Endodermal cell (in vitro differentiated cells): ENCODE results near the gene SLC35B3. TPM values are rescaled to one million over a fixed set of nuclear protein-coding genes. Genes with fewer than 3 reads are reported as not detected.

ENCODE experiments used
- DNase-seq: peaks from one replicate; pipeline ENCODE4 v3.0.0-alpha.2; 2017
- H3K27ac ChIP-seq: 2 replicates; pipeline ENCODE4 v1.5.1; 2013; ENCODE audit warnings: mild to moderate bottlenecking, low read depth, low read length, moderate library complexity
- H3K27me3 ChIP-seq: 2 replicates; pipeline ENCODE4 v1.6.1; 2013; ENCODE audit warnings: mild to moderate bottlenecking, low read length, moderate library complexity; ENCODE audit not compliant: insufficient read depth, control insufficient read depth, poor library complexity, severe bottlenecking
- H3K36me3 ChIP-seq: 2 replicates; pipeline ENCODE4 v1.7.0; 2013; ENCODE audit warnings: mild to moderate bottlenecking, low read length, moderate library complexity; ENCODE audit not compliant: control insufficient read depth, insufficient read depth
- H3K4me1 ChIP-seq: one replicate; pipeline ENCODE4 v1.7.0; 2013; ENCODE audit warnings: low read length; ENCODE audit not compliant: control insufficient read depth, insufficient read depth
- H3K4me3 ChIP-seq: 2 replicates; pipeline ENCODE4 v1.5.1; 2013; ENCODE audit warnings: mild to moderate bottlenecking, low read length, moderate library complexity
- H3K9ac ChIP-seq: 2 replicates; pipeline ENCODE4 v1.6.1; 2013; ENCODE audit warnings: mild to moderate bottlenecking, low read length, moderate library complexity; ENCODE audit not compliant: poor library complexity, severe bottlenecking; ENCODE audit errors: extremely low read depth
- H3K9me3 ChIP-seq: 2 replicates; pipeline ENCODE4 v1.6.1; 2013; ENCODE audit warnings: mild to moderate bottlenecking, low read length, moderate library complexity; ENCODE audit not compliant: control insufficient read depth
- H3K27ac Mint-ChIP-seq: 2 replicates; pipeline ENCODE4 v1.8.0; 2020; ENCODE audit warnings: mixed read lengths
- H3K27me3 Mint-ChIP-seq: 2 replicates; pipeline ENCODE4 v1.8.0; 2021; ENCODE audit warnings: mild to moderate bottlenecking, mixed read lengths; ENCODE audit not compliant: insufficient read depth
- H3K36me3 Mint-ChIP-seq: 2 replicates; pipeline ENCODE4 v1.8.0; 2020; ENCODE audit warnings: low read depth, mixed read lengths
- H3K4me1 Mint-ChIP-seq: 2 replicates; pipeline ENCODE4 v1.8.0; 2020; ENCODE audit warnings: mixed read lengths
- H3K4me3 Mint-ChIP-seq: 2 replicates; pipeline ENCODE4 v1.8.0; 2020; ENCODE audit warnings: mild to moderate bottlenecking, moderate library complexity, mixed read lengths
- H3K9me3 Mint-ChIP-seq: 2 replicates; pipeline ENCODE4 v1.8.0; 2020; ENCODE audit warnings: mild to moderate bottlenecking, mixed read lengths
- WGBS, 2 experiments: methylation state at CpG; one replicate each; pipeline versions ENCODE4 v1.1.5 to v1.1.7; 2013; ENCODE audit warnings: missing lambda C conversion rate in 2 of 2, mixed read lengths in 1 of 2; ENCODE audit not compliant: insufficient coverage in 1 of 2, insufficient read length in 1 of 2; 5-methylcytosine and 5-hydroxymethylcytosine counted together
- total RNA-seq, 2 donors: library from RNA; stranded (reverse); fragmentation: NEBNext Ultra II Directional in 1 of 2; extraction: Animal tissue kit (Norgen Biotek cat#: 25700) in 1 of 2; gene quantifications; 2 replicates in 1 of 2; 3 replicates in 1 of 2; pipeline ENCODE4 v1.2.1, GENCODE V29; 2021
- TF ChIP-seq, protein P1 (sequence below): fragments of 200-600 bp; sonication (generic); conservative IDR thresholded peaks from 2 replicates; pipeline ENCODE4 v1.5.0; 2021; ENCODE audit warnings: antibody characterized with exemption, mild to moderate bottlenecking

SLC35B3 gene
- total RNA-seq, 2 donors from 2014 or later = 11.4 to 11.9 TPM

DNA sequence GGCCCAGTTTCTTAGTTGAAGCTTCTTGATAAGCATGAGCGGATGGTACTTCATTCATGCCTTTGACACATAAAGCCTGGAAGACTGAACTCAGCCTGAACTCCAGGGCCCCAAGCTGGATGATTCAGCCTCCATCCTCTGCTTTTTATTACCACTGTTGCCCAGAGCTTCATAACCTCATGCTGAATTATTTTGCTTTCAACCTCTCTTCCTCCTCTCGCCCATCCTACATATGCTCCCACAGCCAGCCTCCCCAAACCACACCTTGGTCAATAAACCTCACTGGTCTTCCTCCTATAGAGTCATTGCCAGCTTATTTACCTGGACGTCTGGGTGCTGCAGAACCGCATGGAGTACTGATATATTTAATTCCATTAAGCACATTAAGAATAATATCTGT, 59.4 kb downstream of the SLC35B3 start:
- Mint-ChIP-seq H3K4me1 (peaks cover 6% of the 10 kb centered on the region), H3K4me3 (no peak overlapping the region), H3K9me3 (no peaks in the 10 kb centered on the region), H3K36me3 (no peaks in the 10 kb centered on the region), H3K27ac (no peak overlapping the region), H3K27me3 (no peaks in the 10 kb centered on the region)
- Histone ChIP-seq H3K4me1 (no peaks in the 10 kb centered on the region), H3K27me3 (no peaks in the 10 kb centered on the region), H3K27ac (no peak overlapping the region), H3K9ac (no peak overlapping the region), H3K36me3 (no peaks in the 10 kb centered on the region), H3K4me3 (no peak overlapping the region), H3K9me3 (no peaks in the 10 kb centered on the region)
- TF ChIP-seq, protein P1, sequence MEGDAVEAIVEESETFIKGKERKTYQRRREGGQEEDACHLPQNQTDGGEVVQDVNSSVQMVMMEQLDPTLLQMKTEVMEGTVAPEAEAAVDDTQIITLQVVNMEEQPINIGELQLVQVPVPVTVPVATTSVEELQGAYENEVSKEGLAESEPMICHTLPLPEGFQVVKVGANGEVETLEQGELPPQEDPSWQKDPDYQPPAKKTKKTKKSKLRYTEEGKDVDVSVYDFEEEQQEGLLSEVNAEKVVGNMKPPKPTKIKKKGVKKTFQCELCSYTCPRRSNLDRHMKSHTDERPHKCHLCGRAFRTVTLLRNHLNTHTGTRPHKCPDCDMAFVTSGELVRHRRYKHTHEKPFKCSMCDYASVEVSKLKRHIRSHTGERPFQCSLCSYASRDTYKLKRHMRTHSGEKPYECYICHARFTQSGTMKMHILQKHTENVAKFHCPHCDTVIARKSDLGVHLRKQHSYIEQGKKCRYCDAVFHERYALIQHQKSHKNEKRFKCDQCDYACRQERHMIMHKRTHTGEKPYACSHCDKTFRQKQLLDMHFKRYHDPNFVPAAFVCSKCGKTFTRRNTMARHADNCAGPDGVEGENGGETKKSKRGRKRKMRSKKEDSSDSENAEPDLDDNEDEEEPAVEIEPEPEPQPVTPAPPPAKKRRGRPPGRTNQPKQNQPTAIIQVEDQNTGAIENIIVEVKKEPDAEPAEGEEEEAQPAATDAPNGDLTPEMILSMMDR = no peak
- no peak for DNase-seq
- 80 to 95% methylated on average over 2 to 3 of the region's 4 CpGs for whole genome bisulfite sequencing, 2 experiments
